A549 (cell line): ENCODE data around the gene ANKRD34A.

ENCODE experiments used
- CTCF ChIP-seq: fragments of >200 bp; sonication (Bioruptor Twin); formaldehyde crosslinking; IDR thresholded peaks from 3 replicates; pipeline ENCODE4 v1.5.1; 2016
- POLR2A ChIP-seq: IDR thresholded peaks from 2 replicates; pipeline ENCODE4 v1.6.1; 2012; ENCODE audit warnings: mild to moderate bottlenecking, low read length

DNA sequence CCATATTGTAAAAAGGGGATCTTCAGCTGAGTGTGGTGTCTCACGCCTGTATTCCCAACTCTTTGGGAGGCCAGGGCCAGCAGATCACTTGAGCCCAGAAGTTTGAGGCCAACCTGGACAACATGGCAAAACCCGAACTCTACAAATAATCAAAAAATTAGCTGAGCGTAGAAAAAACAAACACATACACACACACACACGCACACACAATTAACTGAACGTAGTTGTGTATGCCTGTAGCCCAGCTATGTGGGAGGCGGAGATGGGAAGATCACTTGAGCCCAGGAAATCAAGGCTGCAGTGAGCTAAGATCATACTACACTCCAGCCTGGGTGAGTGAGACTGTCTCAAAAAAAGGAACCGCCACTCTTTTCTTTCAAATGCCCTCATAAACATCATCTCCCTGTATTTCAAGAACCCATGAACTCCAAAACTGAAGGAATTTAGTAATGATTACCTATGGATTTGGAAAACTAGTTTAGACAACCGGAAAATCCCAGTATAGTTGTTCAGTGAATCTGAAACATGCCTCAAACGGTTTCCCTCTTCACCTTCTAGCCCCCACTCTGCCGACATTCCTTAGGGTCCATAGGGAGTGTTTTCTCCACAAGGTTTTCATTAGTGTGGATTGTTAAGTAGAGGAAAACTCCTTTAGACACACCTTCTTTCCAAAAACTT, 27.5 kb upstream of the ANKRD34A start:
- TF ChIP-seq POLR2A (no peak), CTCF (no peak)
